WERI-Rb-1 (cell line): ENCODE results near the gene DDX59.
"Not testable (repeated sequence)": the region's sequence is repeated elsewhere in the genome, so short reads cannot be mapped to it uniquely, and the experiment has no call there.

Source experiments
- DNase-seq: peaks from one replicate; pipeline ENCODE4 v3.0.0-alpha.2; 2020
- H3K27ac ChIP-seq: fragments of 250-450 bp; sonication (Bioruptor Pico); 2 replicates; pipeline ENCODE4 v1.5.1; 2020; ENCODE audit warnings: mild to moderate bottlenecking, moderate library complexity
- H3K27me3 ChIP-seq: fragments of 250-450 bp; sonication (Bioruptor Pico); 2 replicates; pipeline ENCODE4 v1.5.1; 2021; ENCODE audit warnings: mild to moderate bottlenecking, low read depth, moderate library complexity; ENCODE audit not compliant: insufficient read depth, severe bottlenecking
- H3K36me3 ChIP-seq: fragments of 250-450 bp; sonication (Bioruptor Pico); 2 replicates; pipeline ENCODE4 v1.5.1; 2020; ENCODE audit warnings: mild to moderate bottlenecking, moderate library complexity
- H3K4me3 ChIP-seq: 2 replicates; pipeline ENCODE4 v1.5.1; 2011; ENCODE audit warnings: low read depth, mild to moderate bottlenecking, control low read depth, low read length
- H3K9me3 ChIP-seq: fragments of 250-450 bp; sonication (Bioruptor Pico); 2 replicates; pipeline ENCODE4 v1.5.1; 2021; ENCODE audit warnings: mild to moderate bottlenecking, moderate library complexity; ENCODE audit not compliant: severe bottlenecking
- CTCF ChIP-seq: IDR thresholded peaks from 2 replicates; pipeline ENCODE4 v1.5.1; 2011; ENCODE audit warnings: low read depth, mild to moderate bottlenecking, control low read depth, inconsistent platforms, low read length

The DDX59 gene

GRCh38 chr1:200634261-200635122 lies 35.2 kb downstream of the DDX59 start:
- no peak for DNase-seq
- Histone ChIP-seq H3K4me3 (no peak overlapping the region), H3K27ac (no peak overlapping the region), H3K9me3 (no peaks in the 10 kb centered on the region), H3K36me3 (no peaks in the 10 kb centered on the region), H3K27me3 (no peaks in the 10 kb centered on the region)
- TF ChIP-seq CTCF: peak; percentile 61

- H3K4me3 ChIP-seq: no peak overlapping the region
- no peak overlapping the region for H3K27ac ChIP-seq
- no peak for DNase-seq
- TF ChIP-seq CTCF: no peak
- no peaks in the 10 kb centered on the region for H3K36me3 ChIP-seq
- no peaks in the 10 kb centered on the region for H3K27me3 ChIP-seq
- H3K9me3 ChIP-seq: no peaks in the 10 kb centered on the region
Measured at GRCh38 chr1:200631375-200631774, 38.3 kb downstream of the DDX59 start.

- H3K36me3 ChIP-seq, H3K27me3 ChIP-seq, H3K4me3 ChIP-seq, DNase-seq, H3K27ac ChIP-seq, H3K9me3 ChIP-seq: not testable (repeated sequence)
Measured at GRCh38 chr1:200630515-200630899, 39.2 kb downstream of the DDX59 start.

GRCh38 chr1:200629876-200630514 lies 39.7 kb downstream of the DDX59 start:
- Histone ChIP-seq H3K27ac (no peak overlapping the region), H3K27me3 (no peaks in the 10 kb centered on the region), H3K9me3 (no peaks in the 10 kb centered on the region), H3K36me3 (no peaks in the 10 kb centered on the region), H3K4me3 (no peak overlapping the region)
- TF ChIP-seq CTCF: no peak
- DNase-seq: no peak

GRCh38 chr1:200628223-200628881 lies 41.4 kb downstream of the DDX59 start:
- H3K36me3 ChIP-seq: no peaks in the 10 kb centered on the region
- H3K27me3 ChIP-seq: no peaks in the 10 kb centered on the region
- DNase-seq: no peak
- no peak overlapping the region for H3K27ac ChIP-seq
- no peaks in the 10 kb centered on the region for H3K9me3 ChIP-seq
- H3K4me3 ChIP-seq: no peak overlapping the region
- TF ChIP-seq CTCF: no peak

- Histone ChIP-seq H3K27me3 (no peaks in the 10 kb centered on the region), H3K36me3 (no peaks in the 10 kb centered on the region), H3K9me3 (no peaks in the 10 kb centered on the region), H3K4me3 (no peak overlapping the region), H3K27ac (no peak overlapping the region)
- DNase-seq: no peak
- no peak for TF ChIP-seq CTCF
Measured at GRCh38 chr1:200627575-200628222, 42.0 kb downstream of the DDX59 start.
